OCI-LY3 (cell line): ENCODE data around the gene STX10.
"Not testable (repeated sequence)": the region's sequence is repeated elsewhere in the genome, so short reads cannot be mapped to it uniquely, and the experiment has no call there.

ENCODE experiments used
- H2AFZ ChIP-seq: fragments of 200-600, 300-600 bp; shearing (Covaris generic); 2 replicates; pipeline ENCODE4 v1.6.0; 2014; ENCODE audit warnings: antibody characterized with exemption, low read depth, low read length
- H3K27ac ChIP-seq: fragments of 200-600, 300-600 bp; sonication (generic); 2 replicates; pipeline ENCODE4 v1.5.1; 2014; ENCODE audit warnings: mild to moderate bottlenecking, low read length, moderate library complexity, mixed read lengths
- H3K27me3 ChIP-seq: fragments of 200-600, 300-600 bp; sonication (generic); 2 replicates; pipeline ENCODE4 v1.6.1; 2014; ENCODE audit warnings: low read depth, low read length, mixed read lengths
- H3K36me3 ChIP-seq: fragments of 200-600, 300-600 bp; sonication (generic); replicated peaks from 2 replicates; pipeline ENCODE3; 2014; ENCODE audit warnings: low read depth, low read length, mixed read lengths
- H3K4me1 ChIP-seq: fragments of 300-600, 200-600 bp; sonication (generic); 2 replicates; pipeline ENCODE4 v1.6.1; 2014; ENCODE audit warnings: low read length, mixed read lengths
- H3K4me2 ChIP-seq: fragments of 200-600, 300-600 bp; sonication (generic); 2 replicates; pipeline ENCODE4 v1.6.1; 2014; ENCODE audit warnings: low read length, mixed read lengths
- H3K4me3 ChIP-seq: fragments of 300-600, 200-600 bp; sonication (generic); 2 replicates; pipeline ENCODE4 v1.5.1; 2014; ENCODE audit warnings: antibody characterized with exemption, mild to moderate bottlenecking, low read length, moderate library complexity
- H3K79me2 ChIP-seq: fragments of 300-600, 200-600 bp; shearing (Covaris generic); 2 replicates; pipeline ENCODE4 v1.6.1; 2014; ENCODE audit warnings: mild to moderate bottlenecking, low read length, mixed read lengths
- H3K9ac ChIP-seq: fragments of 300-600, 200-600 bp; shearing (Covaris generic); 2 replicates; pipeline ENCODE4 v1.6.0; 2014; ENCODE audit warnings: mild to moderate bottlenecking, low read length, moderate library complexity
- H3K9me3 ChIP-seq: fragments of 200-600, 300-600 bp; shearing (Covaris generic); 2 replicates; pipeline ENCODE4 v1.6.1; 2014; ENCODE audit warnings: low read length, mixed read lengths; ENCODE audit not compliant: insufficient read depth
- H4K20me1 ChIP-seq: fragments of 200-600, 300-600 bp; sonication (generic); 2 replicates; pipeline ENCODE4 v1.6.1; 2016; ENCODE audit warnings: low read length, mixed read lengths; ENCODE audit not compliant: insufficient read depth
- EZH2phosphoT487 ChIP-seq: fragments of 200-600 bp; shearing (Covaris generic); IDR thresholded peaks from 2 replicates; pipeline ENCODE4 v1.6.1; 2018; ENCODE audit warnings: antibody characterized with exemption, mixed run types, low read depth
- TF ChIP-seq, protein P1 (sequence below): fragments of 200-600, 300-600 bp; sonication (generic); IDR thresholded peaks from 2 replicates; pipeline ENCODE4 v1.5.1; 2014; ENCODE audit warnings: antibody characterized with exemption, low read length, low read depth

The STX10 gene

GRCh38 chr19:13189600-13189999 lies 39.4 kb upstream of the STX10 start:
- Histone ChIP-seq H3K4me3 (no peak overlapping the region), H2AFZ (no peak overlapping the region), H3K4me2 (no peak overlapping the region), H3K36me3 (no peaks in the 10 kb centered on the region), H3K9ac (no peak overlapping the region), H3K27me3 (peaks cover 3% of the 10 kb centered on the region; the same call in 1 of the 2 replicates), H4K20me1 (no peaks in the 10 kb centered on the region), H3K27ac (no peak overlapping the region), H3K79me2 (no peaks in the 10 kb centered on the region), H3K4me1 (no peaks in the 10 kb centered on the region; the same call in 1 of the 2 replicates), H3K9me3 (no peaks in the 10 kb centered on the region)
- TF ChIP-seq EZH2phosphoT487, result no peak
- TF ChIP-seq, protein P1, sequence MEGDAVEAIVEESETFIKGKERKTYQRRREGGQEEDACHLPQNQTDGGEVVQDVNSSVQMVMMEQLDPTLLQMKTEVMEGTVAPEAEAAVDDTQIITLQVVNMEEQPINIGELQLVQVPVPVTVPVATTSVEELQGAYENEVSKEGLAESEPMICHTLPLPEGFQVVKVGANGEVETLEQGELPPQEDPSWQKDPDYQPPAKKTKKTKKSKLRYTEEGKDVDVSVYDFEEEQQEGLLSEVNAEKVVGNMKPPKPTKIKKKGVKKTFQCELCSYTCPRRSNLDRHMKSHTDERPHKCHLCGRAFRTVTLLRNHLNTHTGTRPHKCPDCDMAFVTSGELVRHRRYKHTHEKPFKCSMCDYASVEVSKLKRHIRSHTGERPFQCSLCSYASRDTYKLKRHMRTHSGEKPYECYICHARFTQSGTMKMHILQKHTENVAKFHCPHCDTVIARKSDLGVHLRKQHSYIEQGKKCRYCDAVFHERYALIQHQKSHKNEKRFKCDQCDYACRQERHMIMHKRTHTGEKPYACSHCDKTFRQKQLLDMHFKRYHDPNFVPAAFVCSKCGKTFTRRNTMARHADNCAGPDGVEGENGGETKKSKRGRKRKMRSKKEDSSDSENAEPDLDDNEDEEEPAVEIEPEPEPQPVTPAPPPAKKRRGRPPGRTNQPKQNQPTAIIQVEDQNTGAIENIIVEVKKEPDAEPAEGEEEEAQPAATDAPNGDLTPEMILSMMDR, result no peak

DNA sequence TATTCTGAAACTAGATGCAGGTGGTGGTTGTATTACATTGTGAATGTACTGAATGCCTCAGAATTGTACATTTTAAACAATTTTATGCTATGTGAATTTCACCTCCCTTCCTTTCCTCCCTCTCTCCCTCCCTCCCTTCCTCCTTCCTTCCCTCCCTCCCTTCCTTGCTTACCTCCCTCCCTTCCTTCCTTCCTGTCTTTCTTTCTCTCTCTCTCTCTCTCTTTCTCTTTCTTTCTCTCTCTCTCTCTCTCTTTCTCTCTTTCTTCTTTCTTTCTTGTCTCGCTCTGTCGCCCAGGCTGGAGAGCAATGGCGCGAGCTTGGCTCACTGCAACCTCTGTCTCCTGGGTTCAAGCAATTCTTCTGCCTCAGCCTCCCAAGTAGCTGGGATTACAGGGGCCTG lies 37.2 kb upstream of the STX10 start:
- Histone ChIP-seq H2AFZ (no peak overlapping the region), H3K4me2 (no peak overlapping the region), H3K36me3 (no peaks in the 10 kb centered on the region), H3K4me3 (no peak overlapping the region), H3K9ac (no peak overlapping the region), H3K4me1 (no peaks in the 10 kb centered on the region; the same call in 1 of the 2 replicates), H4K20me1 (no peaks in the 10 kb centered on the region), H3K79me2 (no peaks in the 10 kb centered on the region), H3K27ac (no peak overlapping the region), H3K9me3 (no peaks in the 10 kb centered on the region), H3K27me3 (no peaks in the 10 kb centered on the region)
- no peak for TF ChIP-seq EZH2phosphoT487
- TF ChIP-seq, protein P1, result no peak

DNA sequence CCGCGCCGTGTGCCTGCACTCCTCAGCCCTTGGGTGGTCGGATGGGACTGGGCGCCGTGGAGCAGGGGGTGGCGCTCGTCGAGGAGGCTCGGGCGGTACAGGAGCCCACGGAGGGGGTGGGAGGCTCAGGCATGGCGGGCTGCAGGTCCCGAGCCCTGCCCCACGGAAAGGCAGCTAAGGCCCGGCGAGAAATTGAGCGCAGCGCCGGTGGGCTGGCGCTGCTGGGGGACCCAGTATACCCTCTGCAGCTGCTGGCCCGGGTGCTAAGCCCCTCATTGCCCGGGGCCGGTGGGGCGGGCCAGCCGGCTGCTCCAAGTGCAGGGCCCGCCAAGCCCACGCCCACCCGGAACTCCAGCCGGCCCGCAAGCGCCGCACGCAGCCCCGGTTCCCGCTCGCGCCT lies 36.5 kb upstream of the STX10 start:
- H3K79me2 ChIP-seq, H3K4me2 ChIP-seq, H3K27ac ChIP-seq: not testable (repeated sequence)

GRCh38 chr19:13185763-13186657 lies 35.8 kb upstream of the STX10 start:
- not testable (repeated sequence) for H2AFZ ChIP-seq, H3K9me3 ChIP-seq, H3K9ac ChIP-seq, H3K79me2 ChIP-seq, H3K36me3 ChIP-seq, H3K4me3 ChIP-seq, H3K4me2 ChIP-seq, H3K27ac ChIP-seq, H3K27me3 ChIP-seq, H4K20me1 ChIP-seq, H3K4me1 ChIP-seq

More for the DNA sequence above, 36.5 kb upstream of the STX10 start:
- H3K9ac ChIP-seq, H3K4me1 ChIP-seq, H4K20me1 ChIP-seq, H2AFZ ChIP-seq, H3K27me3 ChIP-seq, H3K36me3 ChIP-seq, H3K9me3 ChIP-seq, H3K4me3 ChIP-seq: not testable (repeated sequence)

- not testable (repeated sequence) for H3K9me3 ChIP-seq, H3K79me2 ChIP-seq, H2AFZ ChIP-seq, H4K20me1 ChIP-seq, H3K4me3 ChIP-seq, H3K9ac ChIP-seq, H3K27me3 ChIP-seq, H3K27ac ChIP-seq, H3K36me3 ChIP-seq, H3K4me1 ChIP-seq, H3K4me2 ChIP-seq
Observed at GRCh38 chr19:13184926-13185325, 34.8 kb upstream of the STX10 start.
